Calu3 (cell line): ENCODE measurements around the gene OVCH2. TPM values are rescaled to one million over a fixed set of nuclear protein-coding genes. Genes with fewer than 3 reads are reported as not detected.
A peak's percentile ranks its signal among the peaks of the same experiment; 100 is the strongest.

Source experiments
- BruUV-seq: library from RNA; stranded (reverse); fragments of 400-500 nt; replicated peaks from 2 replicates; lab custom pipeline; 2021; lab: Mats Ljungman, UMichigan
- CTCF ChIA-PET: fragments of 300-600 bp; sonication (Branson Sonifier 250); formaldehyde crosslinking; loops from one replicate; lab custom pipeline; 2022; ENCODE audit warnings: antibody characterized with exemption; lab: Charles Lee
- DNase-seq: peaks from one replicate; pipeline ENCODE4 v3.0.0; 2022
- H3K27ac Mint-ChIP-seq: one replicate; pipeline ENCODE4 v1.8.0; 2022; ENCODE audit warnings: mixed read lengths; ENCODE audit not compliant: unreplicated experiment
- H3K27me3 Mint-ChIP-seq: one replicate; pipeline ENCODE4 v1.8.0; 2022; ENCODE audit warnings: mixed read lengths; ENCODE audit not compliant: unreplicated experiment
- H3K36me3 Mint-ChIP-seq: one replicate; pipeline ENCODE4 v1.8.0; 2022; ENCODE audit warnings: mild to moderate bottlenecking, moderate library complexity, mixed read lengths; ENCODE audit not compliant: insufficient read depth, unreplicated experiment
- H3K4me1 Mint-ChIP-seq: one replicate; pipeline ENCODE4 v1.8.0; 2022; ENCODE audit warnings: mild to moderate bottlenecking, low read depth, mixed read lengths; ENCODE audit not compliant: unreplicated experiment
- H3K4me3 Mint-ChIP-seq: one replicate; pipeline ENCODE4 v1.8.0; 2022; ENCODE audit warnings: mild to moderate bottlenecking, low read depth, moderate library complexity, mixed read lengths; ENCODE audit not compliant: unreplicated experiment
- H3K9me3 Mint-ChIP-seq: one replicate; pipeline ENCODE4 v1.8.0; 2022; ENCODE audit warnings: low read depth, mixed read lengths; ENCODE audit not compliant: unreplicated experiment
- CTCF ChIP-seq: fragments of 200-600 bp; IDR thresholded peaks from one replicate; pipeline ENCODE4 v1.8.0; 2022; ENCODE audit warnings: antibody characterized with exemption; ENCODE audit not compliant: unreplicated experiment
- intact Hi-C: fragments of 100-400 bp; cut with micrococcal nuclease; formaldehyde crosslinking; loops from one replicate; pipeline ENCODE4 v1.10.0; 2022; ENCODE audit not compliant: unreplicated experiment
- total RNA-seq: library from RNA; stranded (reverse); gene quantifications from 2 replicates; pipeline ENCODE4 v1.2.3, GENCODE V29; 2022

Gene OVCH2
- total RNA-seq, 1 experiment from 2014 or later: not detected

DNA sequence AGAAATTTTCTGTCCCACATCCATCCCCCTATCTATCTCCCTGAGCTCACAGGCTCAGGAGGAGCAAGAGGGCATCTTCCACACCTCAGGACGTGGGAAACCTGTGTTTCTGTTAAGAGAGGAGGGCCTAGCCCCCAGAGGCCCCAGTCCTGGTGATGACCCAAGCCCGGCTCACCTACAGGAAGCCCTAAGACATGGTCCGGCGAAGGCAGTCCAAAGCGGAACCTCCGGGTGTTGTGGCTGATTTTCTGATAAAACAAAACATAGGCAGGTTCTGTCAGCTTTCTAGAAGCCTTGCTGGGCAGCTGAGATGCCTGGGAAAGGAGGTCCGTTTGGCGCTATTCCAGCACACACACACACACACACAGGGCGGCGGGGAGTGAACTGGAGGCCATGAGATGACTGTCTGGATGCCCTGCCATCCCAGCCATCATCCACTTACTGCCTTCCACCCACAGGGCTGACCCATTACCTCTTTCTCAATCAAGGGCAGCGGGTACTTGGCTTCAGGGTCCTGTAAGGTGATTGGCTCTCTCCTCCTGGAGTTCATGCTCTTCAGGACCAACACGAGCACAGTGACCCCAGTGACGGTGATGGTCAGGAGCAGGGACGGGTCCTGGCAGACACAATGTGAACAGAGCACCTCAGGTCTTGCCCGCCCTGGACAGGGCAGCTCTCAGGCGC is 33.9 kb downstream of the OVCH2 start:
- DNase-seq: no peak
- H3K4me3 Mint-ChIP-seq: peak overlapping the region; percentile 81
- H3K9me3 Mint-ChIP-seq: no peaks in the 10 kb centered on the region
- H3K27me3 Mint-ChIP-seq: no peaks in the 10 kb centered on the region
- TF ChIP-seq CTCF: no peak
- H3K36me3 Mint-ChIP-seq: peaks cover 26% of the 10 kb centered on the region
- intact Hi-C loops: loop anchor here (10.0 kb wide), 1 partner anchor 422 kb away; no protein-coding TSS in a partner anchor
- CTCF ChIA-PET: interaction anchor here (0.8 to 1.8 kb wide), 4 partner anchors 15 to 101 kb away, joined by 3 to 9 read pairs (median 4); no protein-coding TSS in a partner anchor
- H3K27ac Mint-ChIP-seq: peak overlapping the region; percentile 71
- peaks cover 63% of the 10 kb centered on the region for H3K4me1 Mint-ChIP-seq
- no TSS peak for BruUV-seq

- intact Hi-C loops: loop anchor here (10.0 kb wide), 1 partner anchor 423 kb away; no protein-coding TSS in a partner anchor
- DNase-seq: peak; percentile 59
- BruUV-seq: no TSS peak
- Mint-ChIP-seq H3K4me3 (no peak overlapping the region), H3K27ac (peak overlapping the region; percentile 63), H3K4me1 (peaks cover 55% of the 10 kb centered on the region), H3K27me3 (no peaks in the 10 kb centered on the region), H3K9me3 (no peaks in the 10 kb centered on the region), H3K36me3 (peaks cover 26% of the 10 kb centered on the region)
- CTCF ChIA-PET: interaction anchor here (0.6 to 1.2 kb wide), 3 partner anchors 10 to 229 kb away, joined by 3 to 6 read pairs (median 5); no protein-coding TSS in a partner anchor
- no peak for TF ChIP-seq CTCF
Observed at GRCh38 chr11:7671347-7672215, 34.7 kb downstream of the OVCH2 start.

GRCh38 chr11:7670641-7671040 is 35.6 kb downstream of the OVCH2 start:
- TF ChIP-seq CTCF: no peak
- no TSS peak for BruUV-seq
- Mint-ChIP-seq H3K4me3 (no peak overlapping the region), H3K36me3 (peaks cover 31% of the 10 kb centered on the region), H3K9me3 (no peaks in the 10 kb centered on the region), H3K4me1 (peaks cover 51% of the 10 kb centered on the region), H3K27me3 (no peaks in the 10 kb centered on the region), H3K27ac (peak overlapping the region; percentile 7)
- DNase-seq: no peak
- CTCF ChIA-PET: interaction anchor here (1.1 kb wide), 1 partner anchor 228 kb away, joined by 3 read pairs; no protein-coding TSS in a partner anchor
- intact Hi-C loops: loop anchor here (10.0 kb wide), 1 partner anchor 424 kb away; no protein-coding TSS in a partner anchor

GRCh38 chr11:7668911-7669310 is 37.4 kb downstream of the OVCH2 start:
- Mint-ChIP-seq H3K4me1 (peaks cover 39% of the 10 kb centered on the region), H3K4me3 (no peak overlapping the region), H3K27me3 (no peaks in the 10 kb centered on the region), H3K27ac (peak overlapping the region; percentile 70), H3K9me3 (no peaks in the 10 kb centered on the region), H3K36me3 (peaks cover 36% of the 10 kb centered on the region)
- no peak for TF ChIP-seq CTCF
- CTCF ChIA-PET: interaction anchor here (1.1 to 1.5 kb wide), 2 partner anchors 12 to 97 kb away, joined by 3 to 10 read pairs; no protein-coding TSS in a partner anchor
- intact Hi-C loops: loop anchor here (5.0 to 10.0 kb wide), 2 partner anchors 157 to 224 kb away; partner anchors contain the start of gene PPFIBP2
- DNase-seq: peak; percentile 20
- BruUV-seq: no TSS peak
